ENCODE measurements around the gene RUVBL1.
"Not testable (repeated sequence)": the region's sequence is repeated elsewhere in the genome, so short reads cannot be mapped to it uniquely, and the experiment has no call there.

RUVBL1 gene

DNA sequence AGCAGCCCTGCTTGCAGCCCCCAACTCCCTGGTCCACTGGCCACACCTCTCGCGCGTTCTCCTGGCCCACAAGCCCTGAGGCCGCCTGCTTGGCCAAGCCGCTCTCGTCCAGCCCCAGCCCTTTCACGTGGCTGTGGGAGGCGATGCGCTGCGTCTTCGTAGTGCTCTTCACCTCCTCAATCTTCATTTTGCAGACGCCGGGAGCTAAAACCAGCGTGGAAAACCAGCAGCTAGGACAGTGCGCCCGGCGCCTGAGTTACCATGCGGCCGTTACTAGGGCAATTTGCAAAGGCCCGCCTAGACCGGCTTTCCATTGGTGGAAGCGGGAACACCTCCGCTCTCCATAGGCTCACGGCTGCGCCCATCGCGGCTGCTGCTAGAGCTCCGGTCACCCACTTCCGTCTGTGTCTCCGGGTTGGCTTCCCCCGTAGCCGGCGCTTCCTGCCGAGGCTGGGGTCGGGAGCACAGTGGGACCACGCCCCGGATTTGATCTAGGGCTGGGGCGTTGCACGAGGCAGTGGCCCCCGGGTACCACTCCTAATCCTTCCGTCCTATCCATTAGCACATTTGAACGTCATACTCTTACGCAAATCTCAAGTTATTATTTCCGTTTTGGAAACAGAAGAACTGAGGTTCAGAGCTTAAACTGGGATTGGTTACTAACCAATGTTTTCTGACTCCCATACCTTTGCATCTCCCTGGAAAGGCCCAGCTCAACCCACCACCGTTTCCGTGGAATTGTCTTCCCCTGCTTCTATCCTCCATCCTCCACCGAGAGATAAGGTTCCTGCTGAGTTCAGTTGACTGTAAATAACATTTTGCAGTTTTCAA, at the start of gene RUVBL1:
Gene RUVBL1 (minus strand): TSS at position 275 of the 831 bp plus-strand sequence. CDS start 88 bp downstream, at position 187.
- DNase-seq: peak; percentile 96

DNA sequence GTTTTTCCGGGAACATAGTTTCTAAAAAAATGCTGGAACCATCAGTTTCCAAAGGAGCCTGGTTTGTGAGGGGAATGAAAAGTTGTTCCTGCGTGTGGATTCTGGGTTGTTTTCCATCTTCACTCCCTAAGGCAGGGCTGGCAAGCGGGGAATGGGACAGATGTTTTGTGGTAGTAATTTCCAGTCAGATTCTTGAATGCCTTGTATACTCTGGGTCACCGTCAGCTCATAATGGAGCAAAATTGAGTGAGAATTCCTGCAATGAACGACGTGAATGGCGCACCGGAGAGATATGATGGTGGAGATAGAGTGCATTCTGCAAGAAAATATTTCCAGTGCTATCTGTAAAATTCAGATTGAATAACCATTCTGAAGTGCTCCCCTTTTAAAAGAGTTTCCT, 49.6 kb upstream of the RUVBL1 start:
- no peak for DNase-seq

- DNase-seq: no peak
Observed at GRCh38 chr3:128170866-128171516, 47.4 kb upstream of the RUVBL1 start.

DNA sequence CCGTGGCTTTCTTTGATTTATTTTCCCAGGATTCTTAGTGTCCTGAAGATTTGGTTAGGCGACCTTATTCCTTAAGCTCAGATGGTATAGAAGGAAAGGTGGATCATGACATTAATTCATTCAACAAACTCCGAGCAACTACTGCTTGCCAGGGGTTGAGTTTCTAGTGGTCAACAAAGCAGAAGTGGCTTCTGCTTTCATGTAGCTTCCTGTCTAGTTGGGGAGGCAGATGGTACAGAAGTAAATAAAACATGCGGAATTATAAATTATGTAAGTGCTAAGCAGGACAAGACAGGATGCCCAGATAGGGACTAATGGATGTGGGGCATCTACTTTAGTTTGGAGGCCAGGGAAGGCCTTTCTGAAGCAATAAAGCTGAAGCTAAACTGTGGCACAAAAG, 45.2 kb upstream of the RUVBL1 start:
- DNase-seq: no peak

- DNase-seq: no peak
Observed at GRCh38 chr3:128167973-128168674, 44.5 kb upstream of the RUVBL1 start.

DNA sequence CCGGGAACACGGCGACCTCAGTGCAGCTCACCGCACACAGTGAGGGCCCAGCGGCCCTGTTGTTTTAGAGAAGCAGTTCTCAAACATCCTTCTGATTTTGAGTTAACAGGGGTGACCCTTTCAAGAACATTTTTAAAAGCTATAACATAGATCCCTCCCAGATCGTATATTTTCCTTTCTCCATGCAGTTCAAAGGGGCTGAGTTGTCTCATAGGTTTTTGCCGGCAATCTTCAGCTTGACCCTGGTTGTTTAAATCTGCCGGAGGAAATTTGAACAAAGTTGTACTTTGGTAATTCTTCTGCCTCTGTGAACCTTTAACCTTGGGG, 44.0 kb upstream of the RUVBL1 start:
- DNase-seq: no peak

- no peak for DNase-seq
Observed at GRCh38 chr3:128166971-128167453, 43.4 kb upstream of the RUVBL1 start.

DNA sequence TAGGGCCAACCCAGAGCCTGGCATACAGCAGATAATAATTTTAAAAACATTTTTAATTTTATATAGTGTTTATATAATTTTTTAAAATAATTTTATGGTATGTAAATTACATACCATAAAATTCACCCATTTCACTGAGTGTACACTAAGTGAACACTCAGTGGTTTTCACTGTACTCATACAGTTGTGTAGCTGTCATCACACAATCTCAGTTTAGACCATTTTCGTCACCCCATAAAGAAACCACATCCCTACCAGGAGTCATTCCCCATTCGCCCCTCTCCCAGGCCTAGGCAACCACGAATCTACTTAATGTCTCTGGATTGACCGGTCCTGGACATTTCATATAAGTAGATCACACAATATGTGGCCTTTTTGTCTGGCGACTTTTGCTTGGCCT, 39.8 kb upstream of the RUVBL1 start:
- DNase-seq: no peak

DNA sequence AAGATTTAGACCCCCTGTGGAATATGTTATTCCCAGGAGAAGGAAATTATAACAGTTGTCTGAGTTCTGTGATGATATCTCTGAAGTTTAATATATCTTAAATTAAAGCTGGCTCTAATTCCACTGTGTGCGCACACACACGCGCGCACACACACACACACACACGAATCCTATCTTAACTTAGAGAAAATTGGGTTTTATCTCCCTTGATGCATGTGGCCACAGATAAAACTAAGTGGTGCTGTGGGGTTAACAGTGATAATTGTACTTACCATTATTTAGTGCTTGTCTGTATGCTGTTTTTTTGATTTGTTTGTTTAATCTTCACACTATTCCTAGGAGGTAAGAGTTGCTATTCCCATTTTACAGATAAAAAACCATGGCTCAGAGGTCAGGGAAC, 37.0 kb upstream of the RUVBL1 start:
- no peak for DNase-seq

DNA sequence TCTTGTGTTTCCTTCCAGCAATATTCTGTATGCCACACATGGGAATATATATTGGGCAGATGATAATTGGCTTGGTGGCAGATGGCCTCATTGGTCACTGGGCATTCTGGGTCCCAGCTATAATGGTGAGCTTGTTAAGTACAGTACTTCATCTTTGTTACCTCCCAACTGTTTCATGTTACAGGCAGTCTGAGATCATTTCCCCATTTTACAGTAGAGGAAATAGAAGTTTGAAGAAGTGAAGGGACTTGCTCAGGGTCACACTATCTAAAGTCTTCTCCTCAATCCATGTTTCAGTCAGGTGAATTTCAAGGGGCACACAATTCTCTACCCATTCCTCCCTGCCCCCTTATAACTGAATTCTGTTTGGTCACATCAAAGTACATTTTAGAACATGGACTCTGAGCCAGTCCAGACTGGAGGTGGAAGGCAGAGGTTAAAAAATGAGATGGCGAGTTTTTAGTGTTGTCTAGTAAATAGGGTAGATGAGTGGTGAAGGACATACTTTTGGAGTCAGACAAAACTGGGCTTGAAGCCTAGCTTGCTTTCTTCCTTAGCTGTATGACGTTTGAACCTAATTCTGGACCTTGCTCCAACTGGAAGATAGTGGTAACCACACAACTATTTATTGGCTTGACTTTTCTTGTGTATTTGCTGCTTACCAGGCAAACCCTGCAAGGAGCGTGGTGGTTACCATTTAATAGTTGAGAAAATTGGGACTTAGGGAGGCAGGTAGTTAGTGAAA, 32.2 kb upstream of the RUVBL1 start:
- DNase-seq: no peak

DNA sequence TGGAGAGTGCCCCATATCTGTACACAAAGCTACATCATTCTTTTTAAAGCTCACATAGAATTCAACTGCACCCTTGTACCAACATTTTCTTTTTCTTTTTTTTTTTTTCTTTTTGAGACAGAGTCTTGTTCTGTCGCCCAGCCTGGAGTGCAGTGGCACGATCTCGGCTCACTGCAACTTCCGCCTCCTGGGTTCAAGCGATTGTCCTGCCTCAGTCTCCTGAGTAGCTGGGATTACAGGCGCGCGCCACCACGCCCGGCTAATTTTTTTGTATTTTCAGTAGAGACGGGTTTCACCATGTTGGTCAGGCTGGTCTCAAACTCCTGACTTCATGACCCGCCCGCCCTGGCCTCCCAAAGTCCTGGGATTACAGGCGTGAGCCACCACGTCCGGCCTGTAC, 30.7 kb upstream of the RUVBL1 start:
- not testable (repeated sequence) for DNase-seq

DNA sequence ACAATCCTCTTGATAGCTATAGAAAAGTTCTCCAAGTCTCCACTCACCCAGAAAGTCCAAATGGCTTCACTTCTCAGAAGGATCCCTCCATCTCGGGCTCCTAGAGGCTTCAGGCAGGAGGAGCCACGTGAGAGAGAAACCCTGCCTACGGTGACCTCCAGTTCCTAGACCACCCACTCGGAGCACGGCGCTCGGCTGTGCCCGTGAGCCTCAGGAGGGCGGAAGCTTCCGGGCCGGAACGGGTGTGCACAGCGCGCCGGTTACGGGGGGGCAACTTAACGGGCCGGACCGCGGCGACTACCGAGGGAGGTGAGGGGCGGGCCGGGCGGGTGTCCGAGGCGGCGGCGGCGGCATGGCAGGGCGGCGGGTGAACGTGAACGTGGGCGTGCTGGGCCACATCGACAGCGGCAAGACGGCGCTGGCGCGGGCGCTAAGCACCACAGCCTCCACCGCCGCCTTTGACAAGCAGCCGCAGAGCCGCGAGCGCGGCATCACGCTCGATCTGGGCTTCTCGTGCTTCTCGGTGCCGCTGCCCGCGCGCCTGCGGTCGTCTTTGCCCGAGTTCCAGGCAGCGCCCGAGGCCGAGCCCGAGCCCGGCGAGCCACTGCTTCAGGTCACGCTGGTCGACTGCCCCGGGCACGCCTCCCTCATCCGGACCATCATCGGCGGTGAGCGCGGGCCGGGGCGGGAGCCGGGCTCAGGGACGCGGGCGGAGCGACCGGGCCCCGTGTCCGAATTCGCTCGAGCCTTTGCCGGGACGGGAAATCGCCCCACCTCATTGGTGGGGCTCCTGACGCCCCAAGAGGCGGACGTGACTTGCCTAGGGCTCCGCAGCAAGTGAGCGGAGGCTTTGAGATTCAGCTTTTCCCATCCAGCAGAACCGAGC, 29.8 kb upstream of the RUVBL1 start, which contains the start of gene EEFSEC:
Gene EEFSEC (plus strand): TSS at position 326 of the 886 bp plus-strand sequence. CDS start 27 bp downstream, at position 353.
- peak; percentile 84 for DNase-seq

- DNase-seq: peak; percentile 72
Observed at GRCh38 chr3:128152419-128153155, 29.0 kb upstream of the RUVBL1 start.

- no peak for DNase-seq
Observed at GRCh38 chr3:128151758-128152274, 28.2 kb upstream of the RUVBL1 start.

GRCh38 chr3:128149650-128150049, 26.0 kb upstream of the RUVBL1 start:
- DNase-seq: no peak

- DNase-seq: no peak
Observed at GRCh38 chr3:128146201-128146600, 22.6 kb upstream of the RUVBL1 start.

- DNase-seq: no peak
Observed at GRCh38 chr3:128145279-128145678, 21.7 kb upstream of the RUVBL1 start.

GRCh38 chr3:128144512-128145187, 21.0 kb upstream of the RUVBL1 start:
- no peak for DNase-seq

DNA sequence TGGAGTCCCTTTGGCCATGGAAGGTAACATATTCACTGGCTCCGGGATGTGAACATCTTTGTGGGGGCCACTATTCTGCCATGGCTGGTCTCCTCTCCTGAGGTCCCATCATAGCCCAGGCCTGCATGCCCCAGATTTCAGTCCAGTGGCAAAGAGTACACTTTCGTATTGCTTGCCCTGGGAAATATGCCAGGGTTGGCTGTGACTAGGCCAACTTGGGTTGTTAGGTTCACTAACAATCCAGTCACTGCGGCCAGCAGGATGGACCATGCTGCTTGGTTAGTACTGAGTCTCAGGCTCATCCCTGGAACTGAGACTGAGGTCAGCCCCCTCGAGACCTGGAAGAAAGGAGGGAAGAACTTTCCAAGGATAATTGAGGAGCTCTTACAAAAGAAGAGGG, 19.9 kb upstream of the RUVBL1 start:
- DNase-seq: no peak

- DNase-seq: peak; percentile 60
Observed at GRCh38 chr3:128133273-128133883, 9.8 kb upstream of the RUVBL1 start.

Data from CD4-positive, alpha-beta T cell treated with Interleukin-4 for 4 hours (primary cell).